Fibroblast of lung (primary cell): Measurements from ENCODE around the gene TIMELESS.

Source experiments
- EZH2 ChIP-seq: IDR thresholded peaks from 2 replicates; pipeline ENCODE4 v1.5.1; 2012; ENCODE audit warnings: low read length, control low read depth, mild to moderate bottlenecking; ENCODE audit errors: missing control alignments
- TF ChIP-seq, protein P1 (sequence below), 2 donors: IDR thresholded peaks in 1 of 2; conservative IDR thresholded peaks in 1 of 2; 1 replicate in 1 of 2; 2 replicates in 1 of 2; pipeline ENCODE4 v1.5.1; 2011 to 2012; ENCODE audit warnings: low read length in 2 of 2, control low read depth in 1 of 2, inconsistent platforms in 1 of 2, low read depth in 1 of 2, mild to moderate bottlenecking in 1 of 2

DNA sequence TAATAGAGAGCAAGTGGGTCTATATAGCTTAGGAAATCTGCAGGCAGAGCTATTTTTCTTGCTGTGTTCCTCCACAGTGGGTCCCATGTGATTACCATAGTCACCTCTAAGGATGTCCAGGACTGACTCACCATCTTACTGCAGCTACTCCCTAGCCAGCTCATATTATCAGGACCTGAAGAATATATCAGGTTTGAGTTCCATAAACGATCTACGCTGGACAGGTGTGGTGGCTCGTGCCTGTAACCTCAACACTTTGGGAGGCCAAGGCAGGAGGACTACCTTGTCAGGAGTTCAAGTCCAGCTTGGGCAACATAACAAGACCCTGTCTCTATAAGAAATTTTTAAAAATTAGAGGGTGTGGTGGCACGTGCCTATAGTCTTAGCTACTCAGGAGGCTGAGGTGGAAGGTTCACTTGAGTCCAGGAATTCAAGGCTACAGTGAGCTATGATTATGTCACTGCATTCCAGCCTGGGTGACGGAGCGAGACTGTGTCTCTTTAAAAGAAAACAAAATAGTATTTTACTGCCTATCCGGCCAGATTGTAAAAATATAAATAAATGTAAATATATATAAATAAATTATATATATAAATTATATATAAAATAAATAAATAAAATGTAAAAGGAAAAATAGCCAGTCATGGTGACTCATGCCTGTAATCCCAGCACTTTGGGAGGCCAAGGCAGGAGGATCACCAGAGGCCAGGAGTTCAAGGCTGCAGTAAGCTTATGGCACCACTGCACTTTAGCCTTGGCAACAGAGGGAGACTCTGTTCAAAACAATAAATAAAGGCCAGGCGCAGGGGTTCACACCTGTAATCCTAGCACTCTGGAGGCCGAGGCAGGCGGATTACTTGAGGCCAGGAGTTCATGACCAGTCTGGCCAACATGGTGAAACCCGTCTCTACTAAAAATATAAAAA lies 12.3 kb upstream of the TIMELESS start:
- TF ChIP-seq, protein P1, sequence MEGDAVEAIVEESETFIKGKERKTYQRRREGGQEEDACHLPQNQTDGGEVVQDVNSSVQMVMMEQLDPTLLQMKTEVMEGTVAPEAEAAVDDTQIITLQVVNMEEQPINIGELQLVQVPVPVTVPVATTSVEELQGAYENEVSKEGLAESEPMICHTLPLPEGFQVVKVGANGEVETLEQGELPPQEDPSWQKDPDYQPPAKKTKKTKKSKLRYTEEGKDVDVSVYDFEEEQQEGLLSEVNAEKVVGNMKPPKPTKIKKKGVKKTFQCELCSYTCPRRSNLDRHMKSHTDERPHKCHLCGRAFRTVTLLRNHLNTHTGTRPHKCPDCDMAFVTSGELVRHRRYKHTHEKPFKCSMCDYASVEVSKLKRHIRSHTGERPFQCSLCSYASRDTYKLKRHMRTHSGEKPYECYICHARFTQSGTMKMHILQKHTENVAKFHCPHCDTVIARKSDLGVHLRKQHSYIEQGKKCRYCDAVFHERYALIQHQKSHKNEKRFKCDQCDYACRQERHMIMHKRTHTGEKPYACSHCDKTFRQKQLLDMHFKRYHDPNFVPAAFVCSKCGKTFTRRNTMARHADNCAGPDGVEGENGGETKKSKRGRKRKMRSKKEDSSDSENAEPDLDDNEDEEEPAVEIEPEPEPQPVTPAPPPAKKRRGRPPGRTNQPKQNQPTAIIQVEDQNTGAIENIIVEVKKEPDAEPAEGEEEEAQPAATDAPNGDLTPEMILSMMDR (conservative IDR thresholded peaks at IDR 0.05 in 1 of 2, IDR thresholded peaks at IDR 0.05 in 1 of 2; ENCODE audit: low read depth in 1 of 2, low read length in 2 of 2), result no peak
- TF ChIP-seq EZH2, result no peak
